IPS DF 6.9 (cell line): ENCODE data around the gene ZNF488.

Source experiments
- DNase-seq: peaks from one replicate; pipeline ENCODE4 v3.0.0-alpha.2; 2013; ENCODE audit warnings: low read depth, low spot score
- H3K27ac ChIP-seq: one replicate; pipeline ENCODE4 v1.5.1; 2013; ENCODE audit warnings: low read length, control low read depth
- H3K27me3 ChIP-seq: 2 replicates; pipeline ENCODE4 v1.6.1; 2013; ENCODE audit warnings: mild to moderate bottlenecking, low read length; ENCODE audit not compliant: control insufficient read depth, insufficient read depth
- H3K36me3 ChIP-seq: 2 replicates; pipeline ENCODE4 v1.6.1; 2013; ENCODE audit warnings: low read length; ENCODE audit not compliant: control insufficient read depth, insufficient read depth
- H3K4me1 ChIP-seq: 2 replicates; pipeline ENCODE4 v1.6.1; 2013; ENCODE audit warnings: low read length; ENCODE audit not compliant: control insufficient read depth, insufficient read depth
- H3K4me3 ChIP-seq: 2 replicates; pipeline ENCODE4 v1.5.1; 2013; ENCODE audit warnings: mild to moderate bottlenecking, low read length
- H3K9me3 ChIP-seq: 2 replicates; pipeline ENCODE4 v1.6.1; 2013; ENCODE audit warnings: low read length, inconsistent platforms; ENCODE audit not compliant: control insufficient read depth, insufficient read depth
- WGBS: extraction: QIAGEN DNeasy Blood & Tissue Kit; methylation state at CpG from one replicate; pipeline ENCODE4 v1.1.7; 2013; ENCODE audit warnings: mixed read lengths, missing lambda C conversion rate; ENCODE audit not compliant: insufficient read length, insufficient coverage; 5-methylcytosine and 5-hydroxymethylcytosine counted together

Gene ZNF488

GRCh38 chr10:47320812-47321211 is 63.3 kb downstream of the ZNF488 start:
- Histone ChIP-seq H3K27me3 (no peaks in the 10 kb centered on the region), H3K36me3 (no peaks in the 10 kb centered on the region), H3K4me3 (no peak overlapping the region; the same call in 1 of the 2 replicates), H3K27ac (no peak overlapping the region), H3K9me3 (no peaks in the 10 kb centered on the region), H3K4me1 (no peaks in the 10 kb centered on the region)
- no peak for DNase-seq
- no CpG with 5 or more reads among the region's 6 CpGs for WGBS

GRCh38 chr10:47319784-47320183 is 64.3 kb downstream of the ZNF488 start:
- DNase-seq: no peak
- Histone ChIP-seq H3K36me3 (no peaks in the 10 kb centered on the region), H3K4me3 (no peak overlapping the region), H3K4me1 (no peaks in the 10 kb centered on the region), H3K27ac (no peak overlapping the region), H3K27me3 (no peaks in the 10 kb centered on the region), H3K9me3 (no peaks in the 10 kb centered on the region)
- no CpG with 5 or more reads among the region's 8 CpGs for WGBS

DNA sequence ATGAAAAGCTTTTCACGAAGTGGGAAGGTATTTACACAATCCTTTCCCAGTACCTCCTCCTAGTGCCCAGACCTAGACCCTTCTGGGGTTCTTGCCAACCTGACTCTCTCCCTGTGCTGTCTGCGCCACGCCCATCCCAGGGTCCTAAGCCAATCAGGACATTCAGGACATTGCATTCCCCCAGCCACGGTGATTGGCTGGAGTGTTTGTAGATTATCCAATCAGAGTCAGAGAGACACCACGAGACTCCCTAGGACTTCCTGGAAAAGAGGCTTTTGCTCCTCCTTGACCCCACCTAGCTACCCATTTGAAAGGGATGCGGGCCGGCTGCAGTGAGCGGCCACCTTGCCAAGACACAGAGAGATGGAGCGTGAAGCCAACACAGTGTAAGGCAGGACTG is 65.4 kb downstream of the ZNF488 start:
- whole genome bisulfite sequencing: no CpG with 5 or more reads among the region's 9 CpGs

GRCh38 chr10:47317251-47317650 is 66.8 kb downstream of the ZNF488 start:
- Histone ChIP-seq H3K27ac (no peak overlapping the region), H3K4me1 (no peaks in the 10 kb centered on the region), H3K4me3 (no peak overlapping the region), H3K27me3 (no peaks in the 10 kb centered on the region), H3K36me3 (no peaks in the 10 kb centered on the region), H3K9me3 (no peaks in the 10 kb centered on the region)
- no CpG with 5 or more reads among the region's 4 CpGs for WGBS
- DNase-seq: no peak

More for the DNA sequence above, 65.4 kb downstream of the ZNF488 start:
- Histone ChIP-seq H3K36me3 (no peaks in the 10 kb centered on the region), H3K27ac (no peak overlapping the region), H3K9me3 (no peaks in the 10 kb centered on the region), H3K4me3 (no peak overlapping the region), H3K4me1 (no peaks in the 10 kb centered on the region), H3K27me3 (no peaks in the 10 kb centered on the region)
- DNase-seq: no peak

DNA sequence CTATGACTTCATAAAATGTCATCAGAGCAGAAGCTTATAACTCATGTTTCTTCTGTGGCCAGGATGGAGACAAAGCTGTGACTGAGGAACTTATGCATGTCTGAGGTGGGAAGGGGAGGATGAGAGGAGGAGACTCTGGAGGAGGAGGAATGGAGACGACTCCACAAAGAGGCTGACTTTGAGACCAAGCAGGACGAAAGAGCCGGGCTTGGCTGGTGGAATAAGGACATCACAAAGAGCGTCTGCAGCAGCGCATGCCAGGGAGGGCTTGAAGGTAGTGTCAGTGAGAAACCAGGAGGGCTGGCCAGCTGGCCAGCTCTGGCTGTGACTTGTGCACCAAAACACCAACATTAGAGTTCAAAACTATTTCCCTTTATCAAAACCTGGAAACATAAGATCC is 68.0 kb downstream of the ZNF488 start:
- H3K4me3 ChIP-seq: no peak overlapping the region
- H3K27ac ChIP-seq: no peak overlapping the region
- WGBS: no CpG with 5 or more reads among the region's 5 CpGs
- H3K36me3 ChIP-seq: no peaks in the 10 kb centered on the region
- H3K4me1 ChIP-seq: no peaks in the 10 kb centered on the region
- DNase-seq: no peak
- H3K27me3 ChIP-seq: no peaks in the 10 kb centered on the region
- H3K9me3 ChIP-seq: no peaks in the 10 kb centered on the region
